T follicular helper cell (primary cell): Measurements from ENCODE around the gene BSG.

ENCODE experiments used
- DNase-seq: peaks from one replicate; pipeline ENCODE4 v3.0.0-alpha.2; 2020; ENCODE audit warnings: low read depth
- total RNA-seq, 2 experiments: gene quantifications; one replicate each; lab custom pipeline; 2026; lab: John Stamatoyannopoulos, UW

Gene BSG
- total RNA-seq, result 124 to 162 reads per million in 2 experiments

DNA sequence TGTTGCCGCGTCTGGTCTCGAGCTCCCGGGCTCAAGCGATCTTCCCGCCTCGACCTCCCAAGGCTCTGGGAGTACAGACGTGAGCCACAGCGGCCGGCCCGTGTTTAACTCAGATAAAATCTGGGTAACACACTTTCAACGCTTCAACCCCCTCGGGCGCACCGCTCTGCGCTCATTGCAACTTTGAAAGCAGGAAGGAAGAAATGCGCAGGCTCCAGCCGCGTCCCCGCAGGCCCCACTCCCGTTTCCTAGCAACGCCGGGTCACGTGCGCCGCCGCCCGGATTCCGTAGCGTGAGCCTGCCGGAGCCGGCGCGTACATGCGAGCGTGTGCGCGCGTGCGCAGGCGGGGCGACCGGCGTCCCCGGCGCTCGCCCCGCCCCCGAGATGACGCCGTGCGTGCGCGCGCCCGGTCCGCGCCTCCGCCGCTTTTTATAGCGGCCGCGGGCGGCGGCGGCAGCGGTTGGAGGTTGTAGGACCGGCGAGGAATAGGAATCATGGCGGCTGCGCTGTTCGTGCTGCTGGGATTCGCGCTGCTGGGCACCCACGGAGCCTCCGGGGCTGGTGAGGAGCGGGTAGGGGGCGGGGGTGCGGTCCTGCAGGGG lies at the start of gene BSG:
Gene BSG, plus strand, starts transcription at position 457 of the 603 bp plus-strand sequence. Its CDS starts 39 bp downstream, at position 496.
- peak; percentile 99 for DNase-seq

DNA sequence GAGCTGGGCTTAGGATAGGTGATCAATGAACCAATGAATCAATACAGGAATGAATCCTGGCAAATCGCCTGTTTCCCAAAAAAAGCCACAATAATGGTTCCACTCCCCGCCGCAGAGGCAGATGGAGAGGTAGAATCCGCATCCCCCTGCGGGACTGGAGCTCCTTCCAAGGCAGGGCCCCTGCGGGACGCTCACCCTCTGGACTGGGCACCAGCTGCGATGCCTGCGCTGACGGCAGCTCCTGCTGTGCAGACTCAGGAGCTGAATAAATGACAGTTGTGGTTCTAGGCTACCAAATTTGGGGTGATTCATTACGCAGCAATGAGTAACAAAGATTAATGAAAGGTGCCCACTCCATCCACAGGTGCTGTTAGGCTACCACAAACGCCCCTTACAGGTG lies 49.7 kb upstream of the BSG start:
- DNase-seq, result no peak

DNA sequence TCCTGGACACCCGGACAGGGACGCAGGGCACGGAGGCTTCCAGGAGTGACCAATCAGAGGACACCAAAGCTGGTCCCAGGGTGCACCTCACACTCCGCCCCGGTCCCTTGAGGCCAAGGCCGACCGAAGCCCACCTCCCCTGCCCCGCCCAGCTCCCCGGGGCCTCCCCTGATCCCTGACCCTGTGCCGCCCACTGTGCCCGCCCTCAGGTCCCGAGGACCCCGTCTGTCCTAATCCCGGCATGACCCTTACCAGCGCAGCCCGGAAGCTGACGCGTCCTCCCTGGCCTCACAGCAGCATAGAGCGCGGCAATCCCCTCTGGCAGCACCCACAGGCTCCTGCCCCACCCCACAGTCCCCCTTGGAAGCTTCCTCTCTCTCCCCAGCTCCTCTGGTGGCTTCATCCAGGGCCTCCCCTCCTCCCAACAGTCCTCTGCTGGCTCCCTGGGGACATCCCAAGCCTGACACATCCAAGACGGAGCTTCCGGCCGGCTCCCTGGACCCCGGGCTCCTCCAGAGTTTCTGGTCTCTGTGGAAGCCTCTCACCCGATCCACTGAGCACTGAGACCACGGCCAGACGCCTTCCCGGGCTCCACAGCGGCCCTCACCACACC lies 48.2 kb upstream of the BSG start:
- no peak for DNase-seq

DNA sequence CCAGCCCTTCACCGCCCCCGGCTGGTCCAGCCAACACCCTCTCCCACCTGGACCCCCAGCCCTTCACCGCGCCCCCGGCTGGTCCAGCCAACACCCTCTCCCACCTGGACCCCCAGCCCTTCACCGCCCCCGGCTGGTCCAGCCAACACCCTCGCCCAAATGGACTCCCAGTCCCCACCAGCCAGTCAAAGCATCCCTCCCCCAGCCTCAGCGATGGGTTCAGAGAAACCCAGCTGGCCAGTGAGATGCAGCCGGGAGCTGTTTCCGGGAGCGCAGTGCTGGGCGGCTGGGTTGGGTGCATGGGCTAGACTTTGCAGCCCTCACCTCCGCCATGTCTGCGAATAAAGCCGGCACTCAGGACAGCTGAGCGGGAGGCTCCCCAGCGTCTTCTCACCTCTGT lies 47.4 kb upstream of the BSG start:
- no peak for DNase-seq

DNA sequence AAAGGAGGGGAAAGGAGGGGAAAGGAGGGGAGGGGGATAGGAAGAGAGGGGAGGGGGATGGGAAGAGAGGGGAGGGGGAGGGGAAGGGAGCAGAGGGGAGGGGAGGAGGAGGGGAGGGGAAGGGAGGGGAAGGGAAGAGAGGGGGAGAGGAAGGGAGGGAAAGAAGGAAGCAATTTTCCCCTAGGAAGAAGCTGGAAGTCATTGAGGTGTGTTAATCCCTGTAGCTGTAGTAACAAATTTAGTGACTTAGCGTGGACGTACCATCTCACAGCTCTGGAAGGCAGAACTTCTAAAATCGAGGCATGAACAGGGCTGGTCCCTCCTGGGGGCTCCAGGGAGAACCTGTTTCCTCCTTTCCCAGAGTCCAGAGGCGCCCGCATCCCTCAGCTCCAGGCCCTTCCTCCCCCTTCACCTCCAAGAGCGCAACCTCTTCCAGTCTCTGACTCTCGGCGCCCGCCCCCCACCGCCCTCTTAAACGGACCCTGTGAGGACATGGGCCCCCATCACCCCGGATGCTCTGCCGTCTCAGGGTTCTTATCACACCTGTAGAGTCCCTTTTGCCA lies 46.5 kb upstream of the BSG start:
- no peak for DNase-seq

DNA sequence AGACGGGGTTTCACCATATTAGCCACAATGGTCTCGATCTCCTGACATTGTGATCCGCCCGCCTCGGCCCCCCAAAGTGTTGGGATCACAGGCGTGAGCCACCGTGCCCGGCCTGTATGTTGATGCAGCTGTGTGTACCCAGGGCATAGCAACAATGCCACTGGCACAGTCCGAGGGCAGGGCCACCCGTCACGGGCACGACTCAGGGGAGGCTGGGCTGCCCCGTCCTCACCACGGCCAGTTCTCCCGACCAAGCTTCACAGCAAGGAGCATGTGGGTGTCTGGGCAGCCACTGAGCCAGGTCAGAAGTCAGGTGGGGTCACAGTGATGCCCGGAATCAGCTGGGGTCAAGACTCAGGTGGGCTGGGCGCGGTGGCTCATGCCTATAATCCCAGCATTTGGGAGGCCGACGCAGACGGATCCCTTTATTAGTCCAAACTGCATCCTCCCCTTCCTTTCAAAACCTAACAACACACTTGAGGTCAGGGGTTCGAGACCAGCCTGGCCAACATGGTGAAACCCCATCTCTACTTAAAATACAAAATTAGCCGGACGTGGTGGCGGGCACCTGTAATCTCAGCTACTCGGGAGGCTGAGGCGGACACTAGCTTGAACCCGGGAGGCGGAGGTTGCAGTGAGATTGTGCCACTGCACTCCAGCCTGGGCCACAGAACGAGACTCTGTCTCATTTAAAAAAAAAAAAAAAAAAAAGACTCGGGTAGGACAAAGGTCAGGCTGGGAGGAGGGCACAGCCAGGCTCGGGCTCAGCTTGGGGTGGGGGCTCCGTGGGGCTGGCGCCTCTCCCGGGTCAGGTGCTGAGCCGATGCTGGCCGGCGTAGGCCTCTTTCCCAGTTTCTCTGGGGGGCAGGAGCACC lies 42.0 kb upstream of the BSG start:
- no peak for DNase-seq

DNA sequence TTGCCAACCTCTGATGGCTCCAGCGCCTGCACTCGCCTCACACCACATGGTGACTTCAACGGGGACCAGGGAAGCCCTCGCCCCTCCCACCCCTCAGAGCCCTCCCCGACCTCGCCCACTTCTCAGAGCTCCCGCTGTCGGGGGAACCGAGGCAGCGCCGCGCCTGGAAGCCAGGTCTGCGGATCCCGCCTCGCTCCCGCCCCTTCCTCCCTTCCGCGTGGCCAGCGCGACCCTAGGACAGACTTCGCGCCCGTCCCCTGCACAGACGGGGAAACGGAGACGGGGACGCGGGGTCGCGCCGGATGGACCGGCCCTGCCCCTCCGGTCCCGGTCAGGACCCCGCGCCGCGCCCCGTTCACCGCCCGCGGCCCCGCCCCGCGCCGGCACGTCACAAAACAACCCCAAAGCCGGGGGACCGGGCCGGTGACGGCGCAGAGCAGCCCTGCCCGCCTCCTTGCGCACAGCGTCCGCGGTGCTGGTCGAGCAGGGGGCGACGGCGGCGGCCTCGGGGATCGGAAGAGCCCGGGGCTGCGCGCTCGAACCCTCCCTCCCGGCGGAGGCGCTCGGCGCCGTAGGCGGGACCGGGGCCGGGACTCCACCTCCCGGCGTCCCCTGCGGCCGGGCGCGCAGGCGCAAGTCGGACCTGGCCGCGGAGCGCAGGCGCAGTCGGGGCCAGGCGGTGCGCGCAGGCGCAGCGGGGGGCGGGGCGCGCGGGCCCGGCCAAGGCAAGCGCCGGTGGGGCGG lies 41.2 kb upstream of the BSG start:
- DNase-seq, result peak; percentile 83

DNA sequence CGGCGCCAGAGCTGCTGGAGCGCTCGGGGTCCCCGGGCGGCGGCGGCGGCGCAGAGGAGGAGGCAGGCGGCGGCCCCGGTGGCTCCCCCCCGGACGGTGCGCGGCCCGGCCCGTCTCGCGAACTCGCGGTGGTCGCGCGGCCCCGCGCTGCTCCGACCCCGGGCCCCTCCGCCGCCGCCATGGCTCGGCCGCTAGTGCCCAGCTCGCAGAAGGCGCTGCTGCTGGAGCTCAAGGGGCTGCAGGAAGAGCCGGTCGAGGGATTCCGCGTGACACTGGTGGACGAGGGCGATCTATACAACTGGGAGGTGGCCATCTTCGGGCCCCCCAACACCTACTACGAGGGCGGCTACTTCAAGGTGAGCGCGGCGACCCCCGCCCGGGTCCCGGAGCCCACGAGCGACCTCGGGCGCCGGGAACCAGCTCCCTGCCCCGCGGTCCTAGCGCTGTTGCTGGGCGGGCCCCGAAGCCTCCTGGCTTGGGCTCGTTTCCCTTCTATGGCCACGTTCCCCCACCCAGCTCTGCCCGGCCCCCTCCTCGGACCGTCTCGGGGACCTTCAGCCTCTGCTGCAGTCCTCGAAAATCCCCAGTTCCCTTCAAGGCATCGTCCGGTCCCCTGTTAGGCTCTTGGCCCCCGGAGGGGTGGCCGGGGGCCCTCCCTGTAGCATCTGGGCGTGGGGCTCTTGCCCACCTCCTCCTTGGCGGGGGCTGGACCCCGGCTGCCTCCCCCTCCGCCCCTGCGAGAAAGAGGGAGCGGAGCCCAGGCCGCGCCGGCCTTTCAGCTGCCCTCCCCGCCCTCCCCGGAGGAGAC lies 40.4 kb upstream of the BSG start, which contains the start of gene CDC34:
Gene CDC34, plus strand, starts transcription at position 8 of the 808 bp plus-strand sequence. Its CDS starts 172 bp downstream, at position 180.
- DNase-seq, result no peak

DNA sequence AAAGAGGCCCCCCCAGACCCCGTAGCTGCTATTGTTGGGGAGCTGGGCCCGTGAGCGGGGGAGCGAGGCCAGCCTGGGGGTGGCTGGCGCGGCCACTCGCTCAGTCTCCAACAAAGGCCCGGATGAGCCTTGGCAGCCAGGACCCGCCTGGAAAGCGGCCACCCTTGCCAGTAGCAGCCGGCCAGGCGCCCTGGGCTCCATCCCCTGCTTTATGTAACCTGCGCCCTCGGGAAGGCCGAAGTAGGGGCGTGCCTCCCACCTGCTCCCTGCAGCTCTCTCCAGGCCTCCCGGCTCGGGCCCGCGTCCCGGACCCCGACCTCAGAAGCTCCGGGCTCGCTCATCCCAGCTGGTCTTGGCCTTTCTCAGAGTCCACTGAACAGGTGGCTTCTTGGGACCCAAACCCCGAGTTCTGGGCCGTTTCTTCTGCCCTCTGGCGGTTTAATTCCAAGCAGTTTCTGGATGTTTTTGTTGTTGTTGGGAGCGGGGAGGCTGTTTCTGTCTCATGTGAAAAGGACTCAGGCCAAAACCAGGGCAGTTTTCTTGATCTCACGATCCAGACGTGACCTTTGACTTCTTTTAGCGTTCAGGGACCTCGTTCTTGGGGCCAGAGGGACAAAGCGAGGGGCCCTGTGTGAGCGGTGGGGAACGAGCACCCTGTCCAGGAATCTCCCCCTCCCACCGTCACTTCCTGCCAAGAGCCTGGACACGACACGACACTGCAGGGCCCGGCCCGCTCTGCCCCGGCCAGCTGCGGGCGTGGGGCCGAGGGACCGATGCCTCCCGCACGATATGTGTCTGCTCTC lies 39.6 kb upstream of the BSG start:
- peak; percentile 40 for DNase-seq

DNA sequence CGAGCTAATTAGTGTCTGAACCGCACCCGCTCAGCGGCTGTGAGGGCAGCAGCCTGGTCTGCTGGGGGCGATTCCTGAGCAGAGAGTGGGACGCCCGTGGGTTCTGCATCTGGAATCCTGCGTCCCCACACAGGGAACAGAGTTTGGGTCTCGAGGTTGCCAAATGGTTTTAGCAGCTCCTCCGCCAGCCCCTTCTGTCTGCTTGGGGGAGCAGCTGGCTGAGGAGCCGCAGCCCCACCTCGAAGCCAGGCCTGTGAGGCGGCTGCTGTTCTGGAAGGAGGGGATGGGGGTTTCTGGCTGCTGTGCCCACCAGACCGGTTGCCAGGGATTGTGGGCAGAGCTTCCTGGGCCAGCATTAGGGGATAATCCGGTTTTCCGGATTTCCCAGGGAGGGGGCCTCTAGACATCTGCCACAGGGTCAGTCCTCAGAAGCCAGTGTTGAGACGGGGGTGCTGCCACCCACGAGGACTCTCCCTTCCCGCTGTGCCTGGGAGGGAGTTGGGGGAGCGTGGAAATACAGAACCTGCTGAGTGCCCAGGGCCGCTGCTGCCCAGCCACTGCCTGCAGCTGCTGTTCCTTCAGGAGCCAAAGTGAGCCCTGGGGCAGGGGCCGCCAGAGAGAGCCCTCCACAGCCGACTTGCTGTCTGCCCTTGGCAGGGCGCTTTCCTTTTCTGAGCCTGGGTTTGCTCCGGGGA lies 38.9 kb upstream of the BSG start:
- DNase-seq, result no peak

DNA sequence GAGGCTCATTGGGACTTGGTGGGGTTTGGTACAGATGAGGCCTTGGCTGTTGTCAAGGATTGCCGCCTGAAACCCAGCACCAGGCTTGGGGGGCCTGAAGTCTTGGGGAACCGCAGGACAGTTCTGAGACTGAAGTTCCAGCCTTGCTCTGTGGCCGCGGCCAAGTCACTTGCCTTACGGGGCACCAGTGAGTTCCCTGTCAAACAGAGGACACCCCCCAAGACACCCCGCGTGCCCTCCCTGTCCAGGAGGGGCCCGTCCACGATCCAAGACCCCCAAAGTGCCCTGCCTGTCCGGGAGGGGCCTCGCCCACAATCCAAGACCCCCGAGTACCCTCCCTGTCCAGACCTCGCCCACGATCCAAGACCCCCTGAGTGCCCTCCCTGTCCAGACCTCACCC lies 38.3 kb upstream of the BSG start:
- no peak for DNase-seq

DNA sequence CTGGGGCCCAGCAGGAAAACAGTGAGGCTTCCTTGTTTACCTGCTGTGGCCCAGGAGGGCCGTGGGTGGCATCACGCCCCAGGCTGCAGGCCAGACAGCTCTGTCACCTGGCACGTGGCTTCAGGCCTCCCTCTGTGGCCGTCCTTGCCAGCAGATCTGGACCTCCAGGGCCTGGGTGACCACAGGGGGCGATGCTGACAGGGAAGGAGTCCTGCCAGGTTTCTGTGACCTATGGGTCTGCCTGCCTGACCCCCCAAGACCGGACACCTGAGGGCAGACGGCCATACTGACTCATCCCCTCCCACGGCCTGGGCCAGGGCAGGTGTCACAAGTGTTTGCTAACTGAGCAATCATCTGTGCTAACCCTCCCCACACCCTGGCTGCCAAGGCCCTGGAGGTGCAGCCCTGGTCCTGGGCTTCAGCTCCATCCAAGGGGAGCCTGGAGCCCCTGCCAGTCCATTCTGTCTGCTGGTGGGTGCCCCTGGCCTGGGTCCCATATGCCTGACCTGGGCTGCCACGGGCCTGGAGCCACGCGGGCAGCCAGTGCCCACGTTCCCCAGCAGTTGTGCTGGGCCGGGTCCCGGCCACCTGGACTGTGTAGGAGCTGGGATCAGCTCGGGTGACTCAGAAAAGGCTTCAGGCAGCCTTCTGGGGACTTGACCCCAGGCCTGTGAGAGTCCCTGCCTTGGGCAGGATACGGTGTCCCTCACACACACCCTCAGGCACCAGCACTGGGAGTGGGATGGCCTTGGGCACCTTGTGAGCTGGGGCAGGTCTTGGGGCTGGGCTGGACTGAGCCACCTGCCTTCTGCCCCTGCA lies 37.2 kb upstream of the BSG start:
- no peak for DNase-seq

DNA sequence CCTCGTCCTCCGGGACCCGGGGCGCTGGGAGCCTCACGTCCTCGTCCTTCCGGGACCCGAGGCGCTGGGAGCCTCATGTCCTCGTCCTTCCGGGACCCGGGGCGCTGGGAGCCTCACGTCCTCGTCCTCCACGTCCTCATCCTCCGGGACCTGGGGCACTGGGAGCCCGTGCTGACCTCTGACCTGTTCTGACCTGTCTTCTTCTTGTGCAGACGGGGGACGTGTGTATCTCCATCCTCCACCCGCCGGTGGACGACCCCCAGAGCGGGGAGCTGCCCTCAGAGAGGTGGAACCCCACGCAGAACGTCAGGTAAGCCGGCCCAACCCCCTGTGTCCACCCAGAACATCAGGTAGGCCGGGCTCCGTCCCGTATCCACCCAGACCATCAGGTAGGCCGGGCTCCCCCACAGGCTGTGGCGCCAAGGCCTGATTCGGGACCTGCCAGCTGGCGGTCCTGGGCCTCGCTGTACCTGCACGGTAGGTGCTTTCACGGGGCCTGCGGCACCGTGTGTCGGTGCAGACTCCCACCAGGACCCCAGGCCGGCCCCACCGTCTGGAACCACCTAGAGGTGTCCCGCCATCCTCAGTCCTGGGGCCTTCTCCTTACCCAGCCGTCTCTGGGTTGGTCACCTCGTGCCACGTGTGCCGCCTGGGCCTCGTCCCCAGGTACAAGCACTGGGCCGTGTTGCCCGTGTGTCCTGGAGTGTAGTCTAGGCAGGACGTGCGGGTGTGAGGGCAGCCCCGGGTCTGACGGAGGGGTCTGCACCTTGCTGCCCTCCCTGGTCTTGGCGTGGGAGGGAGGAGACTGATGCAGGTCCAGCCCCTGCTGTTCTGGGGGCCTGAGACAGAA lies 36.1 kb upstream of the BSG start:
- no peak for DNase-seq

DNA sequence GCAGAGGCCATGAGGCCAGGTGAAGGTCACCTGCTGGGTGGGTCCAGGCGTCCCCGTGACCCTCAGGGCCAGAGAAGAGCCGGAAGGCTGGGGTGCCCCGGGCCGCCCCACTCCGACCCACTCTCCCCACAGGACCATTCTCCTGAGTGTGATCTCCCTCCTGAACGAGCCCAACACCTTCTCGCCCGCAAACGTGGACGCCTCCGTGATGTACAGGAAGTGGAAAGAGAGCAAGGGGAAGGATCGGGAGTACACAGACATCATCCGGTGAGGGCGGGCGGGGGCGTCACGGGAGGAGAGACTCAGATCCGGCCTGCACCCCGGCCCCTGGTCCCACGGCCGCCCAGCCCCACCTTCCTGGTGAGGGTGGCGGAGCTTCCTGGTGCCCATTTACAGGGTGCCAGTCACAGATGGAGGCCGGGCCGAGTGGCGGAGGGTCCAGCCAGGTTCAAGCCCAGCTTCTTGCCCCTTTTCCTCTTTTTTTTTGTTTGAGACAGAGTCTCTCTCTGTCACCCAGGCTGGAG lies 35.5 kb upstream of the BSG start:
- DNase-seq, result no peak

DNA sequence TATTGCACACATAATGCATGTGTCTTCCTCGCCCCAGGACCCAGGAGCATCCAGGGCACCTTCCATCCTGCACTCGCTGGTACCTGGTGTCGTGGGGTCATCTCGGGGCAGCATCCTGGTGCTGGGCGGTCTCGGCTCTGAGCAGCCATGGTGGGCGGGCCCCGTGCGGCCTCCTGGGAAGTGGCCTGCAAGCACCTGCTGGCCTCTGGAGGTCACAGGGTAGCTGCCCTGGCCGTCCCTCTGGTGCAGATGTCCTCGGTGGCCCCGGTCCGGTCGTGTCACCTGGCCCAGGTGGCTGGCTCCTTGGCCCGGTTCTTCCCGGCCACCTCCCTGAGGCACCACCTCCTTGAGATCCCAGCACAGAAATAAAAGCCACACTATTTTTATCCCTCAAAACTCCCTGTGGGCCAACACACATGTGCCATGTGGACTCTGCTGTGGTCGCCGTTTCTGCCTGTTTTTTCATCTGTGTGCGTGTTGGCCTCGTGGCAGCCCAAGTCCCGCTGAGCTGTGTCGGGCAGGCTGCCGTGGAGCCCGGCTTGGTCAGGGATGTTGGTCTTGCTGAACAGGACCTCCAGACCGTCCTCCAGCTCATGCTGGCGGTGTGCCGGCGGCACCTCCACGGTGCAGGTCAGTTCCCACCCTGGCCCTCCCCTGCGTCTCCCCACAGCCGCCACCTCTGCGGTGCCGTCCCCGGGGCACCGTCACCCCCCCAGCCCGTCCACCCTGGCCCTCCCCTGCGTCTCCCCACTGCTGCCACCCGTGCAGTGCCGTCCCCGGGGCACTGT lies 33.6 kb upstream of the BSG start:
- DNase-seq, result no peak

DNA sequence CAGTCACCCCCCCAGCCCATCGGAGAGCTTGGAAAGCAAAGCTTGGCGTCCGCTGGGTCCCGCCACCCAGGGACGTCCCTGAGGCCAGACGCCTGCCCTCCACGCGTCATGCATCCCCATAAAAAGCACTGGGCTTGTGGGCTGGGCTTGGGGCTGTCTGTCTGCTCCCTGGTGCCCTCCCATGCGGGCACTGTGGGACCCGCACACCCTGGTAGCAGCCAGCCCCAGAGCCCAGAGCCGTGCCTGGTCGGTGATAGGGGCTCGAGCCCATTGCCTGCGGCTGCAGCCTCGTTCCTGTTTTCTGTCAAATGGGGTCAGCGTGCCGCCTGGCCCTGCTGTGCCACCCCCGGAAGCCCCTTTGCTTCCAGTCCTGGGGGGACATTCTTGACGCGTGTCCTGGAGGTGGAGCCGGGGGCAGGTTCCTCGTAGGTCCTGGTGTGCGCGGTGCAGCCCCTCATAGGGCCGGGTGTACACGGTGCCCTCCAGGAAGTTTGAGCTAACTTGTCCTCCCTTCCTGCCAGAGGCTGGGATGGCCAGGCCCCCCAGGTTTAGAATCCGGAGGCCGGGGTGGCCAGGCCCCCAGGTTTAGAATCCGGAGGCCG lies 32.9 kb upstream of the BSG start:
- DNase-seq, result no peak
